ENCODE results near the gene CNKSR2.
"Not testable (repeated sequence)": the region's sequence is repeated elsewhere in the genome, so short reads cannot be mapped to it uniquely, and the experiment has no call there.

Gene CNKSR2

GRCh38 chrX:21479695-21480270 is 105.6 kb downstream of the CNKSR2 start:
- TF ChIP-seq CTCF (IDR thresholded peaks at IDR 0.05; ENCODE audit: low read depth, low read length) (peak; percentile 28), POLR2A (IDR thresholded peaks at IDR 0.05; ENCODE audit: extremely low read depth, insufficient read length) (no peak)
- peak; percentile 67 for DNase-seq (ENCODE audit: low read depth)
- H3K4me3 ChIP-seq (ENCODE audit: low read depth, low read length), result no peak overlapping the region

GRCh38 chrX:21481761-21482160 is 107.5 kb downstream of the CNKSR2 start:
- H3K4me3 ChIP-seq (ENCODE audit: low read depth, low read length), result no peak overlapping the region
- DNase-seq (ENCODE audit: low read depth), result no peak
- TF ChIP-seq MYC (IDR thresholded peaks at IDR 0.05; ENCODE audit: low read depth, low read length), result no peak
- no peak for TF ChIP-seq CTCF (IDR thresholded peaks at IDR 0.05; ENCODE audit: low read depth, low read length)
- no peak for TF ChIP-seq POLR2A (IDR thresholded peaks at IDR 0.05; ENCODE audit: extremely low read depth, insufficient read length)
- no peak for TF ChIP-seq MAX (IDR thresholded peaks at IDR 0.05; ENCODE audit: low read depth, low read length)

- DNase-seq (ENCODE audit: low read depth); H3K4me3 ChIP-seq (ENCODE audit: low read depth, low read length): not testable (repeated sequence)
Observed at GRCh38 chrX:21484051-21484450, 109.8 kb downstream of the CNKSR2 start.

DNA sequence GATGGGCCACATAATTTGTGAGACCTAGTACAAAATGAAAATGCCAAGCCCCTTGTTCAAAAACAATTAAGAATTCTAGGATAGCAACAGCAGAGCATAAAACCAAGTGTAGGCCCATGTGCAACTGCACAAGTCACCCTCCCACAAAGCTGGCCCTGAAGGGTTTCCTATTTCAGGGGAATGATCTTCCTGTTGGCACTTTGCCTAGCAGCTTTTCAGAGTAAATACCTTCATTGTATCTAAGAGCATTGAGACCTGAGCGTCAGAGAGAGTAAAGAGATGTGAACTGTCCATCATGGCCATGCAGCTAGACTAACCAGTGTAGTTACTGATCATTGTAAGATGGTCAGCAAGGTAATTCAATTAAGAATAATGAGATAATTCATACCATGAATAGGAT is 113.6 kb downstream of the CNKSR2 start:
- no peak for DNase-seq (ENCODE audit: low read depth)
- no peak overlapping the region for H3K4me3 ChIP-seq (ENCODE audit: low read depth, low read length)
- TF ChIP-seq POLR2A (IDR thresholded peaks at IDR 0.05; ENCODE audit: extremely low read depth, insufficient read length) (no peak), MAX (IDR thresholded peaks at IDR 0.05; ENCODE audit: low read depth, low read length) (no peak), MYC (IDR thresholded peaks at IDR 0.05; ENCODE audit: low read depth, low read length) (no peak), CTCF (IDR thresholded peaks at IDR 0.05; ENCODE audit: low read depth, low read length) (no peak)

GRCh38 chrX:21490341-21490740 is 116.1 kb downstream of the CNKSR2 start:
- DNase-seq (ENCODE audit: low read depth), result no peak
- TF ChIP-seq CTCF (IDR thresholded peaks at IDR 0.05; ENCODE audit: low read depth, low read length) (no peak), MAX (IDR thresholded peaks at IDR 0.05; ENCODE audit: low read depth, low read length) (no peak), POLR2A (IDR thresholded peaks at IDR 0.05; ENCODE audit: extremely low read depth, insufficient read length) (no peak), MYC (IDR thresholded peaks at IDR 0.05; ENCODE audit: low read depth, low read length) (no peak)
- H3K4me3 ChIP-seq (ENCODE audit: low read depth, low read length), result no peak overlapping the region

DNA sequence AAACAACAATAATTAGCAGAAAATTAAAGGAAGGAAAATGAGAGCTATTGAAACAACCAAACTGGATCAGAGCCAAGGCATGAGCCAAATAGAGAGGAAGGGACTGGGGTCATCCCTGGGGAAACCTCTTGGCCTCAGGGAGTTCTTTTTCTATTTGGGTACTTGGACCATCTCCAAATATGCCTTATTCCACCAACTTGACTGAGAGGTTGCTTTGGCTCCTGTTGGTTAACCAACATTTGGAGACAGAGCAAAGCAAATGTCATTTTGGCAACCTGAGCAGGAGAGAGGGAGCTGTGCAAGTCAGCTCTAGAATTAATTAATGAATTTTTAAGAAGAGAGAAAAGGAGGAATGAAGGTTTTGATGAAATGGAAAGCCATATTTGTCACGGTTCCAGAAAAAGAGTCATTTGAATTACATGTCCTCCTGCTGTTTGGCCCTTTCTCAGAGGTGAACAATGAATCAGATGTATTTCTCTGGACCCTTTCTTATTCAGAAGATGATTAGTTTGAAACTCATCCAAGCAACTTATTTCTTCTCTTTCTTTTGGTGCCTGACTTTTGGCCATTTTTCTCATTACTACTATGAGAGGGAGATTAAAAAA is 119.1 kb downstream of the CNKSR2 start:
- DNase-seq (ENCODE audit: low read depth), result no peak
- H3K4me3 ChIP-seq (ENCODE audit: low read depth, low read length), result no peak overlapping the region
- TF ChIP-seq POLR2A (IDR thresholded peaks at IDR 0.05; ENCODE audit: extremely low read depth, insufficient read length) (no peak), MYC (IDR thresholded peaks at IDR 0.05; ENCODE audit: low read depth, low read length) (no peak), CTCF (IDR thresholded peaks at IDR 0.05; ENCODE audit: low read depth, low read length) (no peak)
